ENCODE measurements around the gene AGPAT3.

Gene AGPAT3

DNA sequence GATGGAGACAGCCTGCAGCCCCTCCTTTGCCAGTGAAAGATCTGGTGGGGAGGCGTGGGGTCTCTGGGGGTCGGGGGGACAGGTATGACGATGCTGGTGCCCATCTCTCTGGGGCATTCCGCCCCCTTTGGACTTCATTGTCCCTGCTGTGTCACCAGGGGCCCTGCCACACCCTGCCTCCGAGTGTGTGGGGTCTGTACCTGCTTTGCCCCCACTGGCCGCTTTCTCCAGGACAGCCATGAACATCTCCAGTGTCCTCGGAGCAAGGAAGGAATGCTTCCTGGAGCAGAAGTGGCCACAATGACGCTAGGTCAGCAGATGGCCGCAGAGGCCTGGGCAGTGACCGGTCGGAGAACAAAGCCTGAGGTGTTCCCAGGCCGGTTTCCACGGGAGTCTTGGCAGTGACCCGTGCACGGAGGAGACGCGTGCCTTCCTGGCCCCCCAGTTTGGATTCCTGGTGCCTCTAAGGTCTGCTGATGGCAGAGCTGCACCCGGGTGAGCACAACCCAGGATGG lies 128.5 kb downstream of the AGPAT3 start:
- H3K27ac ChIP-seq: no peak overlapping the region

DNA sequence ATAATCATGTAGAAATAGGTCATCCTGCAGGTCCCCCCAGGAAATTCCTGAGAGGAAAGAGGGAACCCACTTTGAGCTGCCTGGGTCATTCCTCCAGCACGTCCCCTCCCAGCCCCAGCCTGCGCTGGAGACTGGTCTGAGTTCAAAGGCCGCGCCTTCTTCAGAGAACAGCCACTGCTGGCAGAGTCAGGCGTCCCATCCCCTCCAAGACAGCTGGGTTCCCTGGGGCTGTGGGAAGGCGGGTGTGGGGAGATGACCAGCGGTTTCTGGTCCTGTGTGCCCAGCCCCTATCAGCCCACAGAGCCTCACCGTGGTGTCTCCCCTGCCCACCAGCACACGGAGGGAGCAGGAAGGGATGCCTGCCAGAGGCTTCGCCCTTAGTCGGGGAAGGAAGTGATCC lies 129.1 kb downstream of the AGPAT3 start:
- TF ChIP-seq, protein P1, sequence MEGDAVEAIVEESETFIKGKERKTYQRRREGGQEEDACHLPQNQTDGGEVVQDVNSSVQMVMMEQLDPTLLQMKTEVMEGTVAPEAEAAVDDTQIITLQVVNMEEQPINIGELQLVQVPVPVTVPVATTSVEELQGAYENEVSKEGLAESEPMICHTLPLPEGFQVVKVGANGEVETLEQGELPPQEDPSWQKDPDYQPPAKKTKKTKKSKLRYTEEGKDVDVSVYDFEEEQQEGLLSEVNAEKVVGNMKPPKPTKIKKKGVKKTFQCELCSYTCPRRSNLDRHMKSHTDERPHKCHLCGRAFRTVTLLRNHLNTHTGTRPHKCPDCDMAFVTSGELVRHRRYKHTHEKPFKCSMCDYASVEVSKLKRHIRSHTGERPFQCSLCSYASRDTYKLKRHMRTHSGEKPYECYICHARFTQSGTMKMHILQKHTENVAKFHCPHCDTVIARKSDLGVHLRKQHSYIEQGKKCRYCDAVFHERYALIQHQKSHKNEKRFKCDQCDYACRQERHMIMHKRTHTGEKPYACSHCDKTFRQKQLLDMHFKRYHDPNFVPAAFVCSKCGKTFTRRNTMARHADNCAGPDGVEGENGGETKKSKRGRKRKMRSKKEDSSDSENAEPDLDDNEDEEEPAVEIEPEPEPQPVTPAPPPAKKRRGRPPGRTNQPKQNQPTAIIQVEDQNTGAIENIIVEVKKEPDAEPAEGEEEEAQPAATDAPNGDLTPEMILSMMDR (IDR thresholded peaks at IDR 0.05): no peak
- H3K27me3 ChIP-seq (ENCODE audit: control insufficient read depth, insufficient read depth, low read length): no peaks in the 10 kb centered on the region
- H3K36me3 ChIP-seq (ENCODE audit: control insufficient read depth, insufficient read depth, low read length): no peaks in the 10 kb centered on the region
- H3K9ac ChIP-seq: no peak overlapping the region
- H3K4me2 ChIP-seq (ENCODE audit: low read length): no peak overlapping the region
- no peak overlapping the region for H3K27ac ChIP-seq
- no peaks in the 10 kb centered on the region for H3K4me1 ChIP-seq
- no peaks in the 10 kb centered on the region for H3K79me2 ChIP-seq
- no peak overlapping the region for H3K4me3 ChIP-seq (ENCODE audit: low read depth, low read length)
- H3K9me3 ChIP-seq (ENCODE audit: control insufficient read depth, low read length): no peaks in the 10 kb centered on the region
- no peak overlapping the region for H2AFZ ChIP-seq

More for the DNA sequence above, 128.5 kb downstream of the AGPAT3 start:
- Histone ChIP-seq H3K9me3 (ENCODE audit: control insufficient read depth, low read length) (no peaks in the 10 kb centered on the region), H3K4me1 (no peaks in the 10 kb centered on the region), H2AFZ (no peak overlapping the region), H3K79me2 (no peaks in the 10 kb centered on the region), H3K4me2 (ENCODE audit: low read length) (no peak overlapping the region), H3K4me3 (ENCODE audit: low read depth, low read length) (no peak overlapping the region), H3K27me3 (ENCODE audit: control insufficient read depth, insufficient read depth, low read length) (no peaks in the 10 kb centered on the region), H3K36me3 (ENCODE audit: control insufficient read depth, insufficient read depth, low read length) (no peaks in the 10 kb centered on the region), H3K9ac (no peak overlapping the region)
- TF ChIP-seq, protein P1 (IDR thresholded peaks at IDR 0.05): no peak

DNA sequence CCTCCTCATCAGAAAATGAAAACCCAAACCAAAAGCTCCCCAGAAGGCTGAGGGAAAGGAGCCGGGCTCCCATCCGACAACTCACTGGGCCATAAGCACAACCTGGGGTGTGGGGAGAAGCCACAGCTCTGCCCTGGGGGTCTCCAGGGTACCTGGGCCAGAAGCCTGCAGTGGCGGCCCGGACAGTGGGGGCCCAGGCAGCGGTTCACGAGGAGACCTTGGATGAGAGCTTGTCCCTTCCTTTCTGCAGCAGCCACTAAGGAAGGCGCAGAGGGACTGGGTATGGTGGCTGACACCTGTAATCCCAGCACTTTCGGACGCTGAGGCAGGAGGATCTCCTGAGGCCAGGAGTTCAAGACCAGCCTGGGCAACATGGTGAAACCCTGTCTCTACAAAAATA lies 129.6 kb downstream of the AGPAT3 start:
- no peak overlapping the region for H3K27ac ChIP-seq
- no peaks in the 10 kb centered on the region for H3K36me3 ChIP-seq (ENCODE audit: control insufficient read depth, insufficient read depth, low read length)
- H3K4me1 ChIP-seq: no peaks in the 10 kb centered on the region
- TF ChIP-seq, protein P1 (IDR thresholded peaks at IDR 0.05): no peak
- no peak overlapping the region for H2AFZ ChIP-seq
- H3K4me3 ChIP-seq (ENCODE audit: low read depth, low read length): no peak overlapping the region
- H3K27me3 ChIP-seq (ENCODE audit: control insufficient read depth, insufficient read depth, low read length): no peaks in the 10 kb centered on the region
- H3K9me3 ChIP-seq (ENCODE audit: control insufficient read depth, low read length): no peaks in the 10 kb centered on the region
- H3K9ac ChIP-seq: no peak overlapping the region
- no peaks in the 10 kb centered on the region for H3K79me2 ChIP-seq
- H3K4me2 ChIP-seq (ENCODE audit: low read length): no peak overlapping the region

DNA sequence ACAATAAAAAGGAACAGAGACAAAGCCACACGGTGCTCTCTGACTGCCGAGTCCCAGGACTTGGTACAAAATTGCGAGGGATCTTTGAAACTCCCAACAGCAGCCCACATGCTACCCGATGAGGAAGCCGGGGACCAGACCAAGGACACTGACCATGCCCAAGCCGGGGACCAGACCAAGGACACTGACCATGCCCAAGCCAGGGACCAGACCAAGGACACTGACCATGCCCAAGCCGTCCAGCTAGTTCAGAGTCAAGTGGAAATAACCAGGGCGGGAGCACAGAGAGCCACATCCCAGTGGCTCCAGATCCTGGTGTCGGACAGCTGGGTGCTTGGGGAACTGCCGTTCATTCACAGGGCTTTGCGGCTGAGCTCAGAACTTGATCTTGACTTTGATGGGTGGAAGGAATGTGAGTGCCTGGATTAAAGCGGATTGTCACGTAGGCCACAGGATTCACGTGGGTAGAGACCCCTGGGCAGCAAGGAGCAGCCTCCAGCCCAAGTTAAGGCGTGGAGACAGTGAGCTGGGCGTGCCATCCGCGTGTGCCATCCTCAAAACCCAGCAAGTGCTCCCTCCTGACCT lies 130.6 kb downstream of the AGPAT3 start:
- Histone ChIP-seq H3K79me2 (no peaks in the 10 kb centered on the region), H3K9me3 (ENCODE audit: control insufficient read depth, low read length) (no peaks in the 10 kb centered on the region), H3K27me3 (ENCODE audit: control insufficient read depth, insufficient read depth, low read length) (no peaks in the 10 kb centered on the region), H2AFZ (no peak overlapping the region), H3K36me3 (ENCODE audit: control insufficient read depth, insufficient read depth, low read length) (no peaks in the 10 kb centered on the region), H3K4me2 (ENCODE audit: low read length) (no peak overlapping the region), H3K4me1 (no peaks in the 10 kb centered on the region), H3K9ac (no peak overlapping the region), H3K27ac (no peak overlapping the region), H3K4me3 (ENCODE audit: low read depth, low read length) (no peak overlapping the region)
- TF ChIP-seq, protein P1 (IDR thresholded peaks at IDR 0.05): no peak

Measured in parathyroid adenoma (tissue), 2 donors.